CD4-positive, alpha-beta T cell (primary cell): ENCODE results near the gene PTPRD. TPM values are rescaled to one million over a fixed set of nuclear protein-coding genes. Genes with fewer than 3 reads are reported as not detected.

ENCODE experiments used
- ATAC-seq: fragments of 200-7000 bp; cut with Tn5 transposase; one replicate; pipeline ENCODE4 v1.10.0; 2022; ENCODE audit warnings: mild to moderate bottlenecking; ENCODE audit not compliant: poor library complexity
- CTCF ChIA-PET: fragments of 350-600 bp; sonication (Branson Sonifier 250); formaldehyde crosslinking; loops from one replicate; lab custom pipeline; 2021; ENCODE audit warnings: antibody characterized with exemption, inconsistent platforms; lab: Charles Lee
- POLR2A ChIA-PET: fragments of 350-600 bp; sonication (Branson Sonifier 250); formaldehyde crosslinking; loops from one replicate; lab custom pipeline; 2021; ENCODE audit warnings: antibody characterized with exemption, inconsistent platforms; lab: Charles Lee
- DNase-seq, 14 experiments: peaks; one replicate each; pipeline ENCODE4 v3.0.0-alpha.2; 2013 to 2020; ENCODE audit warnings: mixed read lengths in 2 of 14
- H3K27ac ChIP-seq, 2 donors: one replicate each; pipeline versions ENCODE4 v1.5.1 to v1.7.0; 2013; ENCODE audit warnings: low read length in 2 of 2, low read depth in 1 of 2, mild to moderate bottlenecking in 1 of 2
- H3K27me3 ChIP-seq, 2 experiments: 1 replicate in 1 of 2; 2 replicates in 1 of 2; pipeline versions ENCODE4 v1.6.1 to v1.7.0; 2013; ENCODE audit warnings: low read length in 2 of 2, control low read depth in 1 of 2, mild to moderate bottlenecking in 1 of 2, moderate library complexity in 1 of 2; ENCODE audit not compliant: insufficient read depth in 2 of 2, control insufficient read depth in 1 of 2
- H3K36me3 ChIP-seq: one replicate; pipeline ENCODE4 v1.6.1; 2013; ENCODE audit warnings: low read length, control low read depth; ENCODE audit not compliant: insufficient read depth
- H3K4me1 ChIP-seq: one replicate; pipeline ENCODE4 v1.6.1; 2013; ENCODE audit warnings: low read length, control low read depth; ENCODE audit not compliant: insufficient read depth
- H3K4me3 ChIP-seq: one replicate; pipeline ENCODE4 v1.5.1; 2013; ENCODE audit warnings: mild to moderate bottlenecking, low read length, moderate library complexity
- H3K9me3 ChIP-seq, 2 experiments: 1 replicate in 1 of 2; 2 replicates in 1 of 2; pipeline versions ENCODE4 v1.6.1 to v1.7.0; 2013; ENCODE audit warnings: low read length in 2 of 2, mild to moderate bottlenecking in 2 of 2, control low read depth in 1 of 2, moderate library complexity in 1 of 2; ENCODE audit not compliant: control insufficient read depth in 1 of 2, insufficient read depth in 1 of 2
- H3K27ac Mint-ChIP-seq: one replicate; pipeline ENCODE4 v1.8.0; 2020; ENCODE audit warnings: mixed read lengths
- H3K27me3 Mint-ChIP-seq: one replicate; pipeline ENCODE4 v1.8.0; 2021; ENCODE audit warnings: mixed read lengths
- H3K36me3 Mint-ChIP-seq: one replicate; pipeline ENCODE4 v1.8.0; 2021; ENCODE audit warnings: low read depth, mixed read lengths
- H3K4me1 Mint-ChIP-seq: one replicate; pipeline ENCODE4 v1.8.0; 2021; ENCODE audit warnings: low read depth, mixed read lengths
- H3K4me3 Mint-ChIP-seq: one replicate; pipeline ENCODE4 v1.8.0; 2020; ENCODE audit warnings: mild to moderate bottlenecking, mixed read lengths
- H3K9me3 Mint-ChIP-seq: one replicate; pipeline ENCODE4 v1.8.0; 2020; ENCODE audit warnings: mixed read lengths
- CTCF ChIP-seq: fragments of 200-600 bp; IDR thresholded peaks from one replicate; pipeline ENCODE4 v1.8.0; 2022; ENCODE audit warnings: antibody characterized with exemption, mild to moderate bottlenecking
- intact Hi-C, 2 experiments: fragments of 100-400 bp; cut with DNase I in 1 of 2; cut with micrococcal nuclease in 1 of 2; formaldehyde crosslinking; loops; one replicate each; pipeline versions ENCODE4 v1.15.1 to v1.9.0; 2023 to 2025; cut with DNase I, micrococcal nuclease
- total RNA-seq, 174 experiments: library from RNA in 2 of 174; stranded (reverse) in 2 of 174; gene quantifications; one replicate each; pipeline ENCODE4 v1.2.3 and lab custom pipeline; 2021 to 2026

Gene PTPRD
- total RNA-seq, 2 experiments from 2014 or later = not detected

GRCh38 chr9:8637626-8638025, 1975.2 kb downstream of the PTPRD start:
- ChIA-PET CTCF (no interaction called here), POLR2A (no interaction called here)
- ATAC-seq (no peak), DNase-seq (no peak)
- no peaks in the 10 kb centered on the region for H3K27me3 Mint-ChIP-seq
- no peak for TF ChIP-seq CTCF
- intact Hi-C loops = no loop called here
- no peaks in the 10 kb centered on the region for H3K4me1 Mint-ChIP-seq
- no peaks in the 10 kb centered on the region for H3K36me3 ChIP-seq
- H3K9me3 ChIP-seq = no peaks in the 10 kb centered on the region
- no peaks in the 10 kb centered on the region for H3K36me3 Mint-ChIP-seq
- no peak overlapping the region for H3K27ac ChIP-seq
- no peaks in the 10 kb centered on the region for H3K27me3 ChIP-seq
- no peaks in the 10 kb centered on the region for H3K9me3 Mint-ChIP-seq
- H3K27ac Mint-ChIP-seq = no peak overlapping the region
- no peak overlapping the region for H3K4me3 Mint-ChIP-seq
- no peaks in the 10 kb centered on the region for H3K4me1 ChIP-seq
- no peak overlapping the region for H3K4me3 ChIP-seq

GRCh38 chr9:8633784-8634183, 1979.0 kb downstream of the PTPRD start:
- no peak overlapping the region for H3K27ac ChIP-seq
- intact Hi-C loops = no loop called here
- POLR2A ChIA-PET = no interaction called here
- Mint-ChIP-seq H3K36me3 (no peaks in the 10 kb centered on the region), H3K27ac (no peak overlapping the region), H3K27me3 (no peaks in the 10 kb centered on the region), H3K9me3 (no peaks in the 10 kb centered on the region), H3K4me3 (no peak overlapping the region), H3K4me1 (no peaks in the 10 kb centered on the region)
- DNase-seq (no peak), ATAC-seq (no peak)
- CTCF ChIA-PET = no interaction called here
- H3K27me3 ChIP-seq = no peaks in the 10 kb centered on the region
- H3K4me3 ChIP-seq = no peak overlapping the region
- TF ChIP-seq CTCF = no peak
- no peaks in the 10 kb centered on the region for H3K4me1 ChIP-seq
- no peaks in the 10 kb centered on the region for H3K36me3 ChIP-seq
- H3K9me3 ChIP-seq = no peaks in the 10 kb centered on the region

- DNase-seq (no peak), ATAC-seq (no peak)
- Mint-ChIP-seq H3K36me3 (no peaks in the 10 kb centered on the region), H3K27ac (no peak overlapping the region), H3K4me3 (no peak overlapping the region), H3K27me3 (no peaks in the 10 kb centered on the region), H3K9me3 (no peaks in the 10 kb centered on the region), H3K4me1 (no peaks in the 10 kb centered on the region)
- no peaks in the 10 kb centered on the region for H3K9me3 ChIP-seq
- H3K27ac ChIP-seq = no peak overlapping the region
- intact Hi-C loops = no loop called here
- no peak overlapping the region for H3K4me3 ChIP-seq
- TF ChIP-seq CTCF = no peak
- POLR2A ChIA-PET = no interaction called here
- CTCF ChIA-PET = no interaction called here
- no peaks in the 10 kb centered on the region for H3K36me3 ChIP-seq
- H3K27me3 ChIP-seq = no peaks in the 10 kb centered on the region
- H3K4me1 ChIP-seq = no peaks in the 10 kb centered on the region
These were observed 1980.3 kb downstream of the PTPRD start for GRCh38 chr9:8632493-8632892.
